Neural progenitor cell (in vitro differentiated cells): ENCODE results near the gene OR51E1. TPM values are rescaled to one million over a fixed set of nuclear protein-coding genes. Genes with fewer than 3 reads are reported as not detected.

Source experiments
- DNase-seq: peaks from one replicate; pipeline ENCODE4 v3.0.0-alpha.2; 2016; ENCODE audit warnings: low spot score
- H2AFZ ChIP-seq: fragments of 200-600 bp; sonication (generic); replicated peaks from 2 replicates; pipeline ENCODE4 v1.6.1; 2016; ENCODE audit warnings: antibody characterized with exemption
- H3F3A ChIP-seq: fragments of 200-600 bp; sonication (generic); 2 replicates; pipeline ENCODE4 v1.6.1; 2016; ENCODE audit warnings: antibody characterized with exemption, low read depth
- H3K27ac ChIP-seq: fragments of 200-600 bp; sonication (generic); 2 replicates; pipeline ENCODE4 v1.5.1; 2016; ENCODE audit warnings: mild to moderate bottlenecking
- H3K27me3 ChIP-seq: fragments of 200-600 bp; sonication (generic); 2 replicates; pipeline ENCODE4 v1.6.1; 2016; ENCODE audit warnings: mild to moderate bottlenecking, moderate library complexity
- H3K36me3 ChIP-seq: fragments of 200-600 bp; sonication (generic); 2 replicates; pipeline ENCODE4 v1.5.1; 2016
- H3K4me1 ChIP-seq: fragments of 200-600 bp; sonication (generic); 2 replicates; pipeline ENCODE4 v1.6.1; 2016; ENCODE audit warnings: mixed run types
- H3K4me2 ChIP-seq: fragments of 200-600 bp; sonication (generic); 2 replicates; pipeline ENCODE4 v1.6.1; 2016
- H3K4me3 ChIP-seq: fragments of 200-600 bp; sonication (generic); 2 replicates; pipeline ENCODE4 v1.5.1; 2016
- H3K79me2 ChIP-seq: fragments of 200-600 bp; sonication (generic); 2 replicates; pipeline ENCODE4 v1.6.1; 2016; ENCODE audit warnings: low read depth
- H3K9ac ChIP-seq: fragments of 200-600 bp; sonication (generic); 2 replicates; pipeline ENCODE4 v1.6.1; 2016
- H3K9me3 ChIP-seq: fragments of 200-600 bp; sonication (generic); 2 replicates; pipeline ENCODE4 v1.5.1; 2016; ENCODE audit warnings: low read depth
- H4K20me1 ChIP-seq: fragments of 200-600 bp; sonication (generic); 2 replicates; pipeline ENCODE4 v1.6.1; 2016; ENCODE audit warnings: low read depth
- H3K27ac Mint-ChIP-seq: 3 replicates; pipeline ENCODE4 v1.8.0; 2021; ENCODE audit warnings: mixed read lengths
- H3K27me3 Mint-ChIP-seq: 2 replicates; pipeline ENCODE4 v1.8.0; 2022; ENCODE audit warnings: low read depth, mild to moderate bottlenecking, inconsistent platforms, moderate library complexity, mixed read lengths; ENCODE audit not compliant: insufficient read depth
- H3K36me3 Mint-ChIP-seq: 3 replicates; pipeline ENCODE4 v1.8.0; 2021; ENCODE audit warnings: mixed read lengths
- H3K4me1 Mint-ChIP-seq: 3 replicates; pipeline ENCODE4 v1.8.0; 2021; ENCODE audit warnings: mixed read lengths
- H3K4me3 Mint-ChIP-seq: 3 replicates; pipeline ENCODE4 v1.8.0; 2021; ENCODE audit warnings: mild to moderate bottlenecking, moderate library complexity, mixed read lengths
- H3K9me3 Mint-ChIP-seq: 3 replicates; pipeline ENCODE4 v1.8.0; 2020; ENCODE audit warnings: mixed read lengths
- CTCF ChIP-seq: fragments of 200-600 bp; sonication (generic); IDR thresholded peaks from 2 replicates; pipeline ENCODE4 v1.5.1; 2017; ENCODE audit warnings: antibody characterized with exemption, mild to moderate bottlenecking
- EZH2 ChIP-seq: fragments of 200-600 bp; sonication (generic); IDR thresholded peaks from 2 replicates; pipeline ENCODE4 v1.6.1; 2017; ENCODE audit warnings: antibody characterized with exemption, mild to moderate bottlenecking, moderate library complexity
- EZH2phosphoT487 ChIP-seq: fragments of 200-600 bp; sonication (generic); IDR thresholded peaks from 2 replicates; pipeline ENCODE4 v1.6.1; 2017; ENCODE audit warnings: antibody characterized with exemption
- total RNA-seq: library from RNA; depleted of rRNA; stranded (reverse); fragments of >200 nt; gene quantifications from 2 replicates; pipeline ENCODE4 v1.2.3, GENCODE V29; 2015; ENCODE audit warnings: low replicate concordance

The OR51E1 gene
- total RNA-seq, 1 donor from 2014 or later = not detected

GRCh38 chr11:4654635-4655369 lies 11.0 kb downstream of the OR51E1 start:
- no peak overlapping the region for H3K4me3 ChIP-seq
- Mint-ChIP-seq H3K4me1 (no peaks in the 10 kb centered on the region), H3K27me3 (no peaks in the 10 kb centered on the region), H3K9me3 (no peaks in the 10 kb centered on the region), H3K4me3 (no peak overlapping the region), H3K27ac (no peak overlapping the region), H3K36me3 (no peaks in the 10 kb centered on the region)
- no peaks in the 10 kb centered on the region for H3K79me2 ChIP-seq
- H3K9ac ChIP-seq = no peak overlapping the region
- TF ChIP-seq EZH2 (no peak), CTCF (no peak), EZH2phosphoT487 (no peak)
- no peak overlapping the region for H2AFZ ChIP-seq
- no peak overlapping the region for H3K27ac ChIP-seq
- no peaks in the 10 kb centered on the region for H3K9me3 ChIP-seq
- no peak overlapping the region for H3K4me2 ChIP-seq
- DNase-seq = no peak
- H3K36me3 ChIP-seq = no peaks in the 10 kb centered on the region
- H3K4me1 ChIP-seq = no peaks in the 10 kb centered on the region
- no peaks in the 10 kb centered on the region for H4K20me1 ChIP-seq
- no peaks in the 10 kb centered on the region for H3K27me3 ChIP-seq
- H3F3A ChIP-seq = no peaks in the 10 kb centered on the region

DNA sequence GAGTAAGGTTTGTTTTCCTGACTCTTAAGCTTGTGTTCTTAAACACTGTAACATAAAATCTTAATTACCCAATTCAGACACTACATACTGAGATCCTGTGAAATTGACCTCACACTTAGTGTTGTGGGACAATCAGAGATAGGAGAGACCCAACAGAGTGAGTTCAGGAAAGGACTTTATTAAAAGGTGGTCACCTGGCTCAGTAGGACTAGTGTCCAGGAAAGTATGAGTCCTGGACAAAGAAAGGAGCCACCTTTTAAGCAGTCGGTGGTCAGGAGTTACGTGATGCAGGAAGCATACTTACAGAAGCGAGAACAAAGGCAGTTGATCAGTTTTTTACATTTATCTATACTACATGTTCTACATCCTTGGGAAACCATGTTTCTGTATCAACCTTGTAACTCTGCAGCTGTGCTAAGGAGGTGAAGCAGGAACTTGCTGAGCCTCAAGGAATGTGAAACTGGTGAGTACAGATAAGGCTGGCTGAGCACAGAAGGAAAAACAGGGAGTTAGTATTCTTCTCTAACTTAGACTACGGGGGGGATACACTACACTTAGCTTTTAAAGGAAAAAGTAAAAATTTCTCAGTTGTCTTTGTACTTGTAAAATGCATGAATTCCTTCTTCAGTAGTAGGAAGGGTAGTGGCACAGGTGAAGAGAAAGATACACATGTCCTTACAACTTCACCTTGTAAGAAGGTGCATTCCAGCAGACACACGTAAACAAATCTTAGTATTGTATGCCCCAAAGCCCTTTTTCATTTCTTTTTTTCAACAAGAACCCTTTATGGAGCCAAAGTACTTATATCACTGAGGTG lies 15.1 kb downstream of the OR51E1 start:
- Histone ChIP-seq H3F3A (no peaks in the 10 kb centered on the region), H3K27me3 (no peaks in the 10 kb centered on the region), H3K4me1 (no peaks in the 10 kb centered on the region), H3K27ac (no peak overlapping the region), H3K36me3 (no peaks in the 10 kb centered on the region), H3K4me3 (no peak overlapping the region), H3K4me2 (no peak overlapping the region), H3K79me2 (no peaks in the 10 kb centered on the region), H4K20me1 (no peaks in the 10 kb centered on the region), H2AFZ (no peak overlapping the region), H3K9ac (no peak overlapping the region), H3K9me3 (no peaks in the 10 kb centered on the region)
- Mint-ChIP-seq H3K4me1 (no peaks in the 10 kb centered on the region), H3K27ac (no peak overlapping the region), H3K27me3 (no peaks in the 10 kb centered on the region), H3K9me3 (no peaks in the 10 kb centered on the region), H3K4me3 (no peak overlapping the region), H3K36me3 (no peaks in the 10 kb centered on the region)
- DNase-seq = no peak
- no peak for TF ChIP-seq EZH2
- no peak for TF ChIP-seq EZH2phosphoT487
- no peak for TF ChIP-seq CTCF

GRCh38 chr11:4662876-4663275 lies 19.1 kb downstream of the OR51E1 start:
- Histone ChIP-seq H3K27ac (no peak overlapping the region), H3K9ac (no peak overlapping the region), H3K36me3 (no peaks in the 10 kb centered on the region), H3K4me3 (no peak overlapping the region), H3K4me2 (no peak overlapping the region), H3F3A (no peaks in the 10 kb centered on the region), H3K79me2 (no peaks in the 10 kb centered on the region), H3K27me3 (no peaks in the 10 kb centered on the region), H3K9me3 (no peaks in the 10 kb centered on the region), H4K20me1 (no peaks in the 10 kb centered on the region), H2AFZ (no peak overlapping the region), H3K4me1 (no peaks in the 10 kb centered on the region)
- H3K4me3 Mint-ChIP-seq = no peak overlapping the region
- H3K4me1 Mint-ChIP-seq = no peaks in the 10 kb centered on the region
- no peaks in the 10 kb centered on the region for H3K36me3 Mint-ChIP-seq
- H3K9me3 Mint-ChIP-seq = no peaks in the 10 kb centered on the region
- H3K27ac Mint-ChIP-seq = no peak overlapping the region
- no peak for DNase-seq
- no peaks in the 10 kb centered on the region for H3K27me3 Mint-ChIP-seq
- no peak for TF ChIP-seq EZH2phosphoT487
- no peak for TF ChIP-seq EZH2
- TF ChIP-seq CTCF = no peak
